Body of pancreas (tissue), 4 donors: ENCODE data around the gene PDZRN3. TPM values are rescaled to one million over a fixed set of nuclear protein-coding genes. Genes with fewer than 3 reads are reported as not detected.
"Not testable (repeated sequence)": the region's sequence is repeated elsewhere in the genome, so short reads cannot be mapped to it uniquely, and the experiment has no call there.

ENCODE experiments used
- ATAC-seq: fragments of 150-250 bp; one replicate; pipeline ENCODE4 v1.9.1; 2016
- DNase-seq, 4 donors: peaks; one replicate each; pipeline ENCODE4 v3.0.0-alpha.2; 2019
- H3K27ac ChIP-seq, 4 donors: fragments of 200-600 bp; sonication (generic); 1 replicate in 3 of 4; 2 replicates in 1 of 4; pipeline versions ENCODE4 v1.5.1 to v1.6.1; 2016 to 2019; ENCODE audit warnings: mild to moderate bottlenecking in 1 of 4, mixed read lengths in 1 of 4, moderate library complexity in 1 of 4
- H3K27me3 ChIP-seq, 2 donors: fragments of 200-600 bp; sonication (generic); one replicate each; pipeline ENCODE4 v1.6.0; 2016; ENCODE audit warnings: mild to moderate bottlenecking in 1 of 2
- H3K36me3 ChIP-seq, 2 donors: fragments of 200-600 bp; sonication (generic); replicated peaks in 1 of 2; 2 replicates each; pipeline ENCODE4 v1.5.1; 2016; ENCODE audit warnings: low read depth in 2 of 2; ENCODE audit not compliant: insufficient read depth in 1 of 2
- H3K4me1 ChIP-seq: fragments of 200-600 bp; sonication (generic); one replicate; pipeline ENCODE4 v1.6.0; 2016
- H3K4me3 ChIP-seq, 2 donors: fragments of 200-600 bp; sonication (generic); 1 replicate in 1 of 2; 2 replicates in 1 of 2; pipeline ENCODE4 v1.5.1; 2016 to 2019
- H3K9me3 ChIP-seq, 3 donors: fragments of 200-600 bp; sonication (generic); 1 replicate in 2 of 3; 2 replicates in 1 of 3; pipeline ENCODE4 v1.5.1; 2016
- CTCF ChIP-seq, 7 experiments: fragments of 450-650 bp in 4 of 7; fragments of 200-600 bp in 3 of 7; sonication (generic) in 3 of 7; IDR thresholded peaks; one replicate each; pipeline ENCODE4 v1.5.1; 2016 to 2019; ENCODE audit warnings: antibody characterized with exemption in 7 of 7
- POLR2A ChIP-seq, 3 donors: fragments of 450-650 bp; IDR thresholded peaks; one replicate each; pipeline ENCODE4 v1.6.1; 2016; ENCODE audit warnings: antibody characterized with exemption in 3 of 3, mild to moderate bottlenecking in 2 of 3
- WGBS, 2 donors: methylation state at CpG; one replicate each; pipeline ENCODE4 v1.1.5; 2017; 5-methylcytosine and 5-hydroxymethylcytosine counted together
- intact Hi-C: fragments of 100-400 bp; cut with DNase I; formaldehyde crosslinking; loops from one replicate; pipeline ENCODE4 v1.15.1; 2023
- total RNA-seq, 2 donors: library from RNA; depleted of rRNA; stranded (reverse); fragments of >200 nt; gene quantifications; one replicate each; pipeline ENCODE4 v1.1.0, GENCODE V29; 2016

PDZRN3 gene
- total RNA-seq, 2 donors from 2014 or later: 18.9 to 41.9 TPM

- Histone ChIP-seq H3K36me3 (no peaks in the 10 kb centered on the region), H3K4me1 (peaks cover 68% of the 10 kb centered on the region), H3K27ac (no peak overlapping the region), H3K4me3 (no peak overlapping the region), H3K9me3 (no peaks in the 10 kb centered on the region), H3K27me3 (no peaks in the 10 kb centered on the region)
- DNase-seq (no peak), ATAC-seq (no peak)
- TF ChIP-seq CTCF (IDR thresholded peaks at IDR 0.05) (no peak), POLR2A (IDR thresholded peaks at IDR 0.05) (no peak)
- intact Hi-C loops: no loop called here
- WGBS, 2 donors: 86 to 91% methylated on average over 4 of the region's 4 CpGs
These were observed 153.9 kb downstream of the PDZRN3 start for GRCh38 chr3:73470860-73471259.

DNA sequence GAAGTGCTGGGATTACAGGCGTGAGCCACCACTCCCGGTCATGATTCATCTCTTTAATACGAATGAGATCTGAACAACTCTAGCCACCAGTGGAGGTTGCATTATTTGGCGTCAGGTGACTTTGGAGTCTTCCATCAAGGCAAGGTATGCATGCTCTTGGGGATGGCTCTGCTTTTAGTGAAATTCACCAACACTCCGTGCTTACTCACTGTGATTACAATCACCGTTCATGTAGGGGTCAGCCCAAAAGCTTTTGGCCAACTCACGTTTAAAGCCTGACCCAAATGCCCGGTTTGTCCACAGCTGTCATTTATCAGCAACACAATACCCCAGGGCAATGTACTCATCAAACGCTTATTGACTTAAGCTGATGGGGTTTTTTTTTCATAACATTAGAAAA lies 155.4 kb downstream of the PDZRN3 start:
- peaks cover 53% of the 10 kb centered on the region for H3K4me1 ChIP-seq
- H3K9me3 ChIP-seq: no peaks in the 10 kb centered on the region
- no peaks in the 10 kb centered on the region for H3K36me3 ChIP-seq
- no peak for TF ChIP-seq POLR2A (IDR thresholded peaks at IDR 0.05)
- TF ChIP-seq CTCF (IDR thresholded peaks at IDR 0.05): no peak
- WGBS, 2 donors: 74 to 79% methylated on average over 9 of the region's 9 CpGs
- ATAC-seq (no peak), DNase-seq (no peak)
- no peak overlapping the region for H3K27ac ChIP-seq
- no peak overlapping the region for H3K4me3 ChIP-seq
- intact Hi-C loops: no loop called here
- H3K27me3 ChIP-seq: no peaks in the 10 kb centered on the region

DNA sequence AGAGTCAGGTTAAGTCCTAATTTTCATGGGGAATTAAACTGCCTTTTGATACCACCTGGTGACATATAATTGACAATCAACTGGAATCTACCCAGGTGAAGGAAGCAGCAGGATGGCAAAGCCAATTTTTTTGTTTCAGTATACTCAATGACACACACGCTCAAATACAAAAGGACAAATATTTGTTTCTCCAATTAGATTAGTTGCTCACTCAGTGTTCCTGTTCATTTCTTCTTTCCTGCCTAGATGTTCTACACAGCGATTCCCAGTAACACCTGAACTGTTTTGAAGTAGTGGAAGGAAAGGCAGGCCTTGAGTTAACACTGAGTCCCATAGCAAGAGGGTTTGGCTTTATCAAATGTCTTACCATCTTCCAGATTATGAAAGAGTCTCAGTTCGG lies 157.5 kb downstream of the PDZRN3 start:
- no peaks in the 10 kb centered on the region for H3K9me3 ChIP-seq
- H3K27me3 ChIP-seq: no peaks in the 10 kb centered on the region
- no peak for DNase-seq
- 32 to 38% methylated on average over 3 of the region's 3 CpGs for WGBS, 2 donors
- intact Hi-C loops: no loop called here
- no peaks in the 10 kb centered on the region for H3K36me3 ChIP-seq
- peaks cover 33% of the 10 kb centered on the region for H3K4me1 ChIP-seq
- ATAC-seq: peak; percentile 24
- TF ChIP-seq POLR2A (IDR thresholded peaks at IDR 0.05) (no peak), CTCF (IDR thresholded peaks at IDR 0.05) (no peak)
- H3K27ac ChIP-seq: peak overlapping the region in 1 of 4 donors; percentile 39
- no peak overlapping the region for H3K4me3 ChIP-seq

DNA sequence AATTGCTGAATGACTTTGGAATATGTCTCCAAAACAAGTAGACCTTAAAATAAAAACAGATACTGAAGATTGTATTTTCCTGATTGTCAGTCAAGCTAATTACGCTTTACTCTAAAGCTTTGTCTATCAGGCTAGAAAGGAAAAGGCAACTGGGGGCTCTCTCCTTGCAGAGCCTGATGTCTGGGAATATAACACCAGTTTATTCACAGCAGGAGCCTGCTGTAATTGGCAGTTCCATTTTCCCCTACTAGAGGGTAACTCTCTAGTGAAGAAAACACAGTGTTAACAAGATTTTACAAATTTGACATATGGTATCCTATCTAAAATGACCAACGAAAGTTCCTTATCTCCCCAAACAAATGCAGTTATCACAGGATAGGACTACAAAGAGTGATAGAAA lies 158.8 kb downstream of the PDZRN3 start:
- peaks cover 20% of the 10 kb centered on the region for H3K4me1 ChIP-seq
- no peak for ATAC-seq
- H3K9me3 ChIP-seq: no peaks in the 10 kb centered on the region
- H3K4me3 ChIP-seq: no peak overlapping the region
- no peaks in the 10 kb centered on the region for H3K36me3 ChIP-seq
- no peak overlapping the region for H3K27ac ChIP-seq
- DNase-seq: no peak
- H3K27me3 ChIP-seq: no peaks in the 10 kb centered on the region
- intact Hi-C loops: no loop called here
- WGBS, 2 donors: 54 to 61% methylated on average over 2 of the region's 2 CpGs
- TF ChIP-seq CTCF (IDR thresholded peaks at IDR 0.05) (no peak), POLR2A (IDR thresholded peaks at IDR 0.05) (no peak)

DNA sequence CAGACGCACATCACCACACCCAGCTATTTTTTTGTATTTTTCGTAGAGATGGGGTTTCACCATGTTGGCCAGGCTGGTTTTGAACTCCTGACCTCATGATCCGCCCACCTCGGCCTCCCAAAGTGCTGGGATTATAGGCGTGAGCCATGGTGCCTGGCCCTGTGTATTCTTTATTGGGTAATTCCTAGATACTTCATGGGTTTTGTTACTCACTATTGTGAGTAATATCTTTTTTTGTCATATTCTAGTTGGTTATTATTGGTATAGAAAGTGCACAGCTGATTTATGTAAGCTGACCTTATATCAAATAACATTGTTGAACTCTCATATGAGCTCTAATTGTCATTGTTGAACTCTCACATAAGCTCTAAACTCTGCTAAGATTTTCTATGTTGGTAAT lies 160.6 kb downstream of the PDZRN3 start:
- H3K4me3 ChIP-seq, H3K27ac ChIP-seq, H3K27me3 ChIP-seq, H3K9me3 ChIP-seq, ATAC-seq, H3K36me3 ChIP-seq, DNase-seq, intact Hi-C loops: not testable (repeated sequence)
- H3K4me1 ChIP-seq: peaks cover 12% of the 10 kb centered on the region
- WGBS, 2 donors: 91 to 94% methylated on average over 5 of the region's 5 CpGs
